IPS-18a (cell line): ENCODE measurements around the gene RHOXF2.
"Not testable (repeated sequence)": the region's sequence is repeated elsewhere in the genome, so short reads cannot be mapped to it uniquely, and the experiment has no call there.

Experiments
- H3K27ac ChIP-seq: one replicate; pipeline ENCODE4 v1.5.1; 2013; ENCODE audit warnings: low read length
- H3K27me3 ChIP-seq: one replicate; pipeline ENCODE4 v1.6.1; 2013; ENCODE audit warnings: mild to moderate bottlenecking, low read length; ENCODE audit not compliant: control insufficient read depth, insufficient read depth
- H3K36me3 ChIP-seq: one replicate; pipeline ENCODE4 v1.6.1; 2013; ENCODE audit warnings: low read depth, low read length; ENCODE audit not compliant: control insufficient read depth
- H3K4me1 ChIP-seq: one replicate; pipeline ENCODE4 v1.6.1; 2013; ENCODE audit warnings: low read depth, low read length; ENCODE audit not compliant: control insufficient read depth
- H3K4me3 ChIP-seq: one replicate; pipeline ENCODE4 v1.5.1; 2013; ENCODE audit warnings: low read length
- H3K9ac ChIP-seq: one replicate; pipeline ENCODE4 v1.6.1; 2013; ENCODE audit warnings: mild to moderate bottlenecking, low read length, moderate library complexity
- H3K9me3 ChIP-seq: one replicate; pipeline ENCODE4 v1.6.1; 2013; ENCODE audit warnings: low read depth, low read length; ENCODE audit not compliant: control insufficient read depth

RHOXF2 gene

DNA sequence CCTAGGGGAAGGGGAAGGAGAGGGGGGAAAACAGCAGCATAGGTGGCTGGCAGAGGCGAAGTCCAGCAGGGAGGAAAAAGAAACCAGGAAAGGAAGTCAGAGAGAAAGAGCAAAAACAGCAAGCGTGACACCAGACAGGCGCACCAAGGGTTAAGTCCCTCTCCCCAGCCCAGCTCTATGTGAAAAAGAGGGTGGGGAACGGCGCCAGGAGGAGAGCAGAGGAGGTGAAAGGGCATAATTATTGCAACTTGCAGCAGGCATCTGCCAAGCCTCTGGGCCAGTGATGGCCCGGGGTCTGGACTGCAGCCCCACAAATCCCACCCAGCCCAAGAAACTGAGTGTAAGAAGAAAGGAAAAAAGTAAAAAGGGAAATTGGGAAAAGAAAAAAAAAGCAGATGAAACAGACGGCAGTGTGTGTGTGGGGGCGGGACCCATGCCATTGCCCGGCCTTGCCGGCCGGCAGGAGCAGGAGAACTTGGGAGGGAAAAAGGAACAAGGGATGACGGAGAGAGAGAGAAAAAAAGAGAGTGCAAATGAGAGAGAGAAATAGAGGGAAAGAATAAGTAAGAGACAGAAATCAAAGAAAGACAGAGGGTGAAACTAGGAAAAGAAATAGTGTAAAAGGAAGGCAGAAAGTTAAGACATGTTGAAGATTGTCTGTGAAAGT, 14.1 kb upstream of the RHOXF2 start:
- H3K9ac ChIP-seq, result no peak overlapping the region
- H3K27me3 ChIP-seq, result no peaks in the 10 kb centered on the region
- peaks cover 9% of the 10 kb centered on the region for H3K9me3 ChIP-seq
- peaks cover 8% of the 10 kb centered on the region for H3K4me1 ChIP-seq
- no peak overlapping the region for H3K27ac ChIP-seq
- peak overlapping the region; percentile 50 for H3K4me3 ChIP-seq
- no peaks in the 10 kb centered on the region for H3K36me3 ChIP-seq

DNA sequence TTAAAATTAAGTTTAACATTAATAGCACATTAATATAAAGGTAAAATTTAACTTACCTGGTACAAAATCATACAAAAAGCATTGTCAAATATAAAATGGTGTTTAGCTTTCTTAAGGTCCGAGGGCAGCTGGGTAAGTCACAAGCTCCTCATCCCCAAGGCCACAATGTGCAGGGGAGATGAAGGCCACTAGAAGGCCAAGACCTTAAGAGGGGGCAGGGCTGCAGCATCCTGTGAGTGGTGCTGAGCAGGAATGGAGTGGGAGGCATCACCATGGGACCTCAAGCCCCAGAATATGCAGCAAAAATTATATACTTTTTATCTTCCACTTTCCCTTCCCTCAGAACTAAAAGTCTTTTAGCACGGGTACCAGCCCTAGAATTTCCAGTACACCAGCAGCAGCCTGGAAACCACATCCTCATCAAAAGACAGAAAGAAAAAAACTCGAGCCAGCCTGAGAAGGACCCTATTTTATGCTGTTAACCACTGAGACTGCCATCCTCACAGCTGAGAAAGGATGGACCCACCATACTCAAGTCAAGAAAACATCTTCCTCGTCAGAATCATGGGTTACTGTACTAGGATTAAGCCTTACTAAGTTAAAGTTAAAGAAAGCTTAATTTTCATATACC, 13.0 kb upstream of the RHOXF2 start:
- Histone ChIP-seq H3K27me3 (no peaks in the 10 kb centered on the region), H3K4me3 (no peak overlapping the region), H3K36me3 (no peaks in the 10 kb centered on the region), H3K4me1 (peaks cover 5% of the 10 kb centered on the region), H3K9ac (no peak overlapping the region), H3K27ac (no peak overlapping the region), H3K9me3 (peaks cover 9% of the 10 kb centered on the region)

DNA sequence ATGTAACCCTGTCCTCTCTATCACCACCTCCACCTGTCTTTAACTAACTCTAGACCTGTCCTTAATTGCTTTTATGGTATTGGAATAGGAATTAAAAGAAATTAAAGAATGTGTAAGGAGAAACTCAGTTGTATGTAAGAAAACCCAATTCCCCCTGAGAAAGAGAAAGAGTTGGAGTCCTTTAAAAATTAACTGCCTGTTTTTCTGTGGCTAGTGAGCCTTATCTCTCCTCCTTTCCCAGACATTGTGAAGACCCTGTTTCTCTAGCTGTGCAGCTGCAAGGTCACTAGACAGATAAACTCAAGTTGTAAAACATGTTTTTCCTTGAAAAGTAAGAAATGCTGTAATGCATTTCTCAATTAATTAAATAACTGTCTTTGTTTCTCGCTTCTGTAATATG, 12.1 kb upstream of the RHOXF2 start:
- not testable (repeated sequence) for H3K9me3 ChIP-seq, H3K9ac ChIP-seq

DNA sequence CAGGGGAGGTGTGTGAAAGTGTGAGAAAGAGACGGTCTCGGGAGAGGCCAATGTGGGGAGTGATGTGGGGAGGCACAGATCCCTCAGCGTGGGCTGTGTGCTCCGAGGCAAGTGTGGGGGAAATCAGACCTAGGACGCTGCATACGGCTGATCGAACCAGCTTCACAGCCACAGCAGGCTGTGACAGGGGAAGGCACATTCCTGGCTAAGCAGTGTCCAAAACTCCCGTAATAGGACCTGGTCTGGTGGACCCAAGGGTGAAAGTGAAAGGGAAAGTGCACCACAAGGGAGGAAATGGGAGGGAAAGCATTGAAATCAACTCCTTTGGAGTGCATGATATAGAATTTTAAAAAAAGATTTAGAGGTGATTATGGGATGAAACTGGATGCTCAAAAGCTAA, 10.9 kb upstream of the RHOXF2 start:
- Histone ChIP-seq H3K4me3 (no peak overlapping the region), H3K36me3 (no peaks in the 10 kb centered on the region), H3K4me1 (peaks cover 5% of the 10 kb centered on the region), H3K27ac (no peak overlapping the region), H3K27me3 (no peaks in the 10 kb centered on the region), H3K9me3 (peaks cover 9% of the 10 kb centered on the region), H3K9ac (no peak overlapping the region)

More for the DNA sequence above, 12.1 kb upstream of the RHOXF2 start:
- not testable (repeated sequence) for H3K27ac ChIP-seq, H3K4me1 ChIP-seq, H3K36me3 ChIP-seq, H3K4me3 ChIP-seq, H3K27me3 ChIP-seq

DNA sequence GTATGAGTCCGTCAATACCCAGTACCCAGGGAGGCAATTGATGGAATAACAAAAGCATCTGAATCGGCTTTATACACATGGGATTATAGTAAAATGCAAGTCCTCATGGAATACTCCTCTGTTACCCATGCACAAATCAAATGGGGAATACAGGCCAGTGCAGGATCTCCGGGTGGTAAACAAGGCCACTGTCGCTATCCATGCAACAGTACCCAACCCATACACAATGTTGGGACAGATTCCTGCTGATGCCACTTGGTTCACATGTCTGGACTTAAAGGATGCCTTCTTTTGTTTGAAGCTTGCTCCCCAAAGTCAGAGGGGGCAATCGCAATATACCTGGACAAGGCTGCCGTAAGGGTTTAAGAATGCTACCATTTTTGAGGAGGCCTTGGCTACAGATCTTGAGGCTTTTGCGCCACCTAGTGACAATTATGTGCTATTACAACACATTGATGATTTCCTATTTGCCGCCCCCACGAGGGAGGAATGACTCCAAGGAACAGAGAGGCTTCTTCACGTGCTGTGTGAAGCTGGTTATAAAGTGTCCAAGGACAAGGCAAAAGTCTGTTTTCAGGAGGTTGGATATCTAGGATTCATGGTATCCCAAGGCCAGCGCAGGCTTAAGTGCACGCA, 8.2 kb upstream of the RHOXF2 start:
- not testable (repeated sequence) for H3K27me3 ChIP-seq, H3K4me3 ChIP-seq, H3K4me1 ChIP-seq, H3K27ac ChIP-seq, H3K9me3 ChIP-seq, H3K36me3 ChIP-seq, H3K9ac ChIP-seq

DNA sequence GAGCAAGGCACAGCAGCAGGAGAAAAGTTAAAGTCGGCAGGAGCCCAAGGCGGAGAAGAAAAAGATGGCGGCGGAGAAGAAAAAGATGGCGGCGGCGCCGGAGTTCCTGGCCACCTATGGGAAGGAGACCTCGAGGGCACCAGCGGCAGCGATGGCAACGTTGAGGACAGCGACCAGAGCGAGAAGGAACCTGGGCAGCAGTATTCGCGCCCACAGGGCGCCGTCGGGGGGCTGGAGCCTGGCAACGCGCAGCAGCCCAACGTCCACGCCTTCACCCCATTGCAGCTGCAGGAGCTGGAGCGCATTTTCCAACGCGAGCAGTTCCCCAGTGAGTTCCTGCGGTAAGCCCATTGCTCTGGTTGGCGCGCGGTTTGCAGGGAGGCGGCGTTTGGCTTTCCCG, 673 bp downstream of the RHOXF2 start:
- not testable (repeated sequence) for H3K36me3 ChIP-seq, H3K27me3 ChIP-seq, H3K9me3 ChIP-seq, H3K9ac ChIP-seq, H3K27ac ChIP-seq, H3K4me3 ChIP-seq, H3K4me1 ChIP-seq

DNA sequence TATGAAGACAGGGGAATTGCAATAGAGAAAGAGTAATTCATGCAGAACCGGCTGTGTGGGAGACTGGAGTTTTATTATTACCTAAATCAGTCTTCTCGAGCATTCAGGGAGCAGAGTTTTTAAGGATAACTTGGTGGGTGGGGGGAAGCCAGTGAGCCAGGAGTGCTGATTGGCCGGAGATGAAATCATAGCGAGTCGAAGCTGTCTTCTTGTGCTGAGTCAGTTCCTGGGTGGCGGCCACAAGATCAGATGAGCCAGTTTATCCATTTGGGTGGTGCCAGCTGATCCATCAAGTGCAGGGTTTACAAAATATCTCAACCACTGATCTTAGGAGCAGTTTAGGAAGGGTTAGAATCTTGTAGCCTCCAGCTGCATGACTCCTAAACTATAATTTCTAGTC, 34.8 kb downstream of the RHOXF2 start:
- H3K4me1 ChIP-seq, H3K27me3 ChIP-seq, H3K27ac ChIP-seq, H3K9ac ChIP-seq, H3K36me3 ChIP-seq, H3K4me3 ChIP-seq, H3K9me3 ChIP-seq: not testable (repeated sequence)

DNA sequence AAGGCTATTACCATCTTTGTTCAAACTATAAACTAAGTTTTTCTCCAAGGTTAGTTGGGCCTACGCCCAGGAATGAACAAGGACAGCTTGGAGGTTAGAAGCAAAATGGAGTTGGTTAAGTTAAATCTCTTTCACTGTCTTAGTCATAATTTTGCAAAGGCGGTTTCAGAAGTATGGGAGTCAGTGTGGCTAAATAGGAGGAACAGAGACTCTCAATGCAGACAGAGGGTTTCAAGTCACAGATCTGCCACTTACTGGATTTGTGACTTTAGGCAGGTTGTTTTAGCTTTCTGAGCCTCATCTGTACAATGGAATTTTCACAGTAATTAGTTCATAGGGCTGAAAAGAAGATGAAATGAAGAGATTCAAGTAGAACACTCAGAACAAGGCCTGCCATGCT, 35.3 kb downstream of the RHOXF2 start:
- not testable (repeated sequence) for H3K9me3 ChIP-seq, H3K27me3 ChIP-seq, H3K36me3 ChIP-seq, H3K27ac ChIP-seq, H3K9ac ChIP-seq, H3K4me3 ChIP-seq, H3K4me1 ChIP-seq

DNA sequence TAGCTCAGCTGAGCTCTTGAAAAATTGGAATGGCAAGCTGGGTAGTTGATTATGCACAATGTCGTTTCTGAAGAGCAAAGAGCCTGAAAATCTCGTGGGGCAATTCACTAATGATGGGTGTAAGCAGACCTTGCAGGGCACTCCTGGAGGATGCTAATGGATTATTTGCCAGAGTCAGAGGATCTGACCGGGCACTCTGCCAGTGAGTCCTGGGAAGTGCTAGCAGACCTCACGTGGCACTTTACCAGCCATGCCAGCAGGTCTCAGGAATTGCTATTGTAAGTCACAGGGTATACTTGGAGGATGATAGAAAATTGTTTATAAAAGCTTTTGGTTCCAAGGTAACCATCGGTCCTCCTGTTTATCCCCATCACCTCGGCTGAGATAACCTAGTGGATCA, 37.4 kb downstream of the RHOXF2 start:
- H3K9me3 ChIP-seq, H3K36me3 ChIP-seq, H3K27me3 ChIP-seq, H3K4me3 ChIP-seq, H3K4me1 ChIP-seq, H3K27ac ChIP-seq, H3K9ac ChIP-seq: not testable (repeated sequence)

DNA sequence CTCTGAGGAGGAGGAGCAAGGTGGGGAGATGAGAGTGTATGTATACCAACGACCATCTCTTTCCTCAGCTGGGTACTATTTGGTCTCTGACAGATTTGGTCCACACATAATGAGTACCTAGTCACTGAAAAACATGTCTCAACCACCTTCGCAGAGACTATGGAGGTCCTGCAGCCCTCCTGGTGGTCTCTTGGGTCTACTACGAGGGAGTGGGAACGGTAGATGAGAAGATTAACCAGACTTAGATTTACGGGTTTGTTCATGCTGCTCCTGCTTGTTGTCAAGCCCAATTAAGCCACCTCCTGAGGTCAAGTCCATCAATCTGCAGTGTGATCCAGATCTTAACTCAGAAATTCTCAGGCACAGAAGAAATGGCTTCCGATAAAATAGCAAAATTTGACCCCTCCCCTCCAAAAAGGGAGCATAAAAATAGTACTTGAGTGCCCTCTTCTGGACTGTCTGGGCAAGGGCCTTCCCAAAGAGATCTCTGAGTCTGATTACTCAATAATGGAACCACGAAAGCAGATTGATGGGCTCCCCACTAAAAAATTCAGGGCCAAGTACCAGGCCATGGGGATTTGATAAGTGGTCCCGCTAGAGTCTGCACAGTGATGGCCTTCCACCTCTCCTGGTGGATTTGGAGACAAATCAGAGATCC, 38.3 kb downstream of the RHOXF2 start:
- not testable (repeated sequence) for H3K9ac ChIP-seq, H3K27me3 ChIP-seq, H3K36me3 ChIP-seq, H3K4me3 ChIP-seq, H3K27ac ChIP-seq, H3K4me1 ChIP-seq
- H3K9me3 ChIP-seq, result peaks cover 11% of the 10 kb centered on the region

DNA sequence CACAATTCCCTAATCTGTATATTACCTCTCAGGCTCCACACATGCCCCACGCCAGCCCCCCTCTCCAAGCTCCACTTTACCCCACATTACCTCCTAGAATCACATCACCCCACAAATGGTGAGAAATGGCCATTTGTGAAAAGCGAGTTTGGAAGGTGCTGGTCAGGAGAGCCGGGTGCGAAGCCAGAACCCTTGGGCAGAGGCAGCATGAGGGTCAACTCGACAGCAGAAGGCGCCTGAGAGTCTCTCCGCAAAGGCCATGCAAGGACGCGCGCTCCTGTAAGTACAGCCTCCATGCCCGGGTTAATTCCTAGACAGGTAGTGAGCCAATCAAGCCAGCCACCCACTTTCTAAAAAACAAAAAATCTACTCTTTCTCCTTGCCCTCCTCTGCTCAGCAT, 42.4 kb downstream of the RHOXF2 start:
- no peaks in the 10 kb centered on the region for H3K36me3 ChIP-seq

More for the DNA sequence above, 42.4 kb downstream of the RHOXF2 start:
- Histone ChIP-seq H3K9me3 (peaks cover 18% of the 10 kb centered on the region), H3K27me3 (no peaks in the 10 kb centered on the region), H3K4me1 (no peaks in the 10 kb centered on the region), H3K4me3 (no peak overlapping the region), H3K9ac (no peak overlapping the region), H3K27ac (no peak overlapping the region)
